AG04450 (cell line): ENCODE data around the gene CDR2. TPM values are rescaled to one million over a fixed set of nuclear protein-coding genes. Genes with fewer than 3 reads are reported as not detected.

Experiments used
- CTCF ChIA-PET: fragments of 300-600, 350-600 bp; formaldehyde crosslinking; extraction: SDS; loops from one replicate; lab custom pipeline; 2022; ENCODE audit warnings: antibody characterized with exemption, inconsistent platforms; lab: Charles Lee
- POLR2A ChIA-PET: fragments of 350-600 bp; formaldehyde crosslinking; extraction: SDS; loops from one replicate; lab custom pipeline; 2021; ENCODE audit warnings: antibody characterized with exemption, inconsistent platforms; lab: Yijun Ruan, JAX
- DNase-seq: peaks from one replicate; pipeline ENCODE4 v3.0.0-alpha.2; 2011; ENCODE audit warnings: low read depth, low spot score
- H3K27ac ChIP-seq: one replicate; pipeline ENCODE4 v1.5.1; 2012; ENCODE audit warnings: low read depth, low read length, control low read depth
- H3K27me3 ChIP-seq: one replicate; pipeline ENCODE4 v1.6.0; 2012; ENCODE audit warnings: low read length; ENCODE audit not compliant: control insufficient read depth, insufficient read depth
- H3K4me3 ChIP-seq: 2 replicates; pipeline ENCODE4 v1.5.1; 2011; ENCODE audit warnings: mild to moderate bottlenecking, low read depth, low read length, control low read depth
- H3K9me3 ChIP-seq: 2 replicates; pipeline ENCODE4 v1.5.1; 2012; ENCODE audit warnings: low read length; ENCODE audit not compliant: control insufficient read depth, insufficient read depth
- CTCF ChIP-seq: IDR thresholded peaks from 2 replicates; pipeline ENCODE4 v1.5.1; 2011; ENCODE audit warnings: low read depth, low read length, control low read depth, inconsistent platforms
- polyA plus RNA-seq: library from polyadenylated mRNA; depleted of rRNA; stranded (reverse); fragments of >200 nt; gene quantifications from 2 replicates; pipeline ENCODE4 v1.2.3, GENCODE V29; 2011

CDR2 gene
- polyA plus RNA-seq, 1 experiment: 138 TPM

- CTCF ChIA-PET: interaction anchor here (1.6 kb wide), 1 partner anchor 32 kb away, joined by 10 read pairs; no protein-coding TSS in a partner anchor
- Histone ChIP-seq H3K4me3 (no peak overlapping the region), H3K27ac (no peak overlapping the region), H3K9me3 (no peaks in the 10 kb centered on the region; the same call in 1 of the 2 replicates), H3K27me3 (no peaks in the 10 kb centered on the region)
- DNase-seq: no peak
- POLR2A ChIA-PET: no interaction called here
- TF ChIP-seq CTCF: no peak
Observed at GRCh38 chr16:22322021-22322471, 52.4 kb downstream of the CDR2 start.

- POLR2A ChIA-PET: interaction anchor here (0.6 to 1.0 kb wide), 2 partner anchors 26 to 52 kb away, joined by 3 read pairs; no protein-coding TSS in a partner anchor
- Histone ChIP-seq H3K9me3 (no peaks in the 10 kb centered on the region; the same call in 1 of the 2 replicates), H3K27me3 (no peaks in the 10 kb centered on the region), H3K4me3 (no peak overlapping the region), H3K27ac (no peak overlapping the region)
- peak; percentile 47 for DNase-seq
- TF ChIP-seq CTCF: peak; percentile 92
- CTCF ChIA-PET: interaction anchor here (0.6 to 1.6 kb wide), 9 partner anchors 9 to 747 kb away, joined by 3 to 10 read pairs (median 4); no protein-coding TSS in a partner anchor
Observed at GRCh38 chr16:22321340-22322001, 52.9 kb downstream of the CDR2 start.

GRCh38 chr16:22320572-22321339 lies 53.7 kb downstream of the CDR2 start:
- H3K9me3 ChIP-seq: no peaks in the 10 kb centered on the region; the same call in 1 of the 2 replicates
- POLR2A ChIA-PET: interaction anchor here (0.6 to 1.0 kb wide), 2 partner anchors 27 to 53 kb away, joined by 3 read pairs; no protein-coding TSS in a partner anchor
- no peak for TF ChIP-seq CTCF
- CTCF ChIA-PET: interaction anchor here (0.6 to 3.1 kb wide), 10 partner anchors 9 to 747 kb away, joined by 3 to 16 read pairs (median 4); no protein-coding TSS in a partner anchor
- H3K4me3 ChIP-seq: no peak overlapping the region
- DNase-seq: no peak
- H3K27ac ChIP-seq: no peak overlapping the region
- H3K27me3 ChIP-seq: no peaks in the 10 kb centered on the region

- CTCF ChIA-PET: interaction anchor here (0.7 to 3.1 kb wide), 7 partner anchors 18 to 77 kb away, joined by 3 to 16 read pairs (median 3); no protein-coding TSS in a partner anchor
- H3K4me3 ChIP-seq: no peak overlapping the region
- H3K27ac ChIP-seq: no peak overlapping the region
- POLR2A ChIA-PET: no interaction called here
- H3K9me3 ChIP-seq: no peaks in the 10 kb centered on the region; the same call in 1 of the 2 replicates
- H3K27me3 ChIP-seq: no peaks in the 10 kb centered on the region
- peak; percentile 62 for TF ChIP-seq CTCF
- no peak for DNase-seq
Observed at GRCh38 chr16:22318690-22319358, 55.6 kb downstream of the CDR2 start.
